H9 (cell line): ENCODE measurements around the gene FILIP1. TPM values are rescaled to one million over a fixed set of nuclear protein-coding genes. Genes with fewer than 3 reads are reported as not detected.
A peak's percentile ranks its signal among the peaks of the same experiment; 100 is the strongest.

Experiments used
- DNase-seq: peaks from one replicate; pipeline ENCODE4 v3.0.0-alpha.2; 2017
- H2AFZ ChIP-seq: one replicate; pipeline ENCODE4 v1.6.1; 2013; ENCODE audit warnings: mild to moderate bottlenecking, low read length, control low read depth, moderate library complexity
- H2AK5ac ChIP-seq: 2 replicates; pipeline ENCODE4 v1.6.1; 2013; ENCODE audit warnings: low read length, control low read depth, mixed read lengths; ENCODE audit not compliant: insufficient read length
- H2BK120ac ChIP-seq: one replicate; pipeline ENCODE4 v1.6.1; 2013; ENCODE audit warnings: low read depth, mild to moderate bottlenecking, low read length, control low read depth, inconsistent platforms; ENCODE audit not compliant: poor library complexity, severe bottlenecking
- H2BK12ac ChIP-seq: 2 replicates; pipeline ENCODE4 v1.6.1; 2013; ENCODE audit warnings: low read length, control low read depth, mixed read lengths, low read depth; ENCODE audit not compliant: insufficient read length
- H2BK15ac ChIP-seq: 2 replicates; pipeline ENCODE4 v1.6.1; 2013; ENCODE audit warnings: low read depth, low read length, control low read depth
- H2BK20ac ChIP-seq: one replicate; pipeline ENCODE4 v1.6.1; 2013; ENCODE audit warnings: low read depth, mild to moderate bottlenecking, low read length, control low read depth, inconsistent platforms; ENCODE audit not compliant: poor library complexity, severe bottlenecking
- H2BK5ac ChIP-seq: 2 replicates; pipeline ENCODE4 v1.6.1; 2013; ENCODE audit warnings: low read length, control low read depth, mixed read lengths; ENCODE audit not compliant: insufficient read length
- H3K14ac ChIP-seq: 2 replicates; pipeline ENCODE4 v1.6.1; 2013; ENCODE audit warnings: low read length, control low read depth; ENCODE audit not compliant: insufficient read depth
- H3K18ac ChIP-seq: 2 replicates; pipeline ENCODE4 v1.6.1; 2013; ENCODE audit warnings: low read depth, mild to moderate bottlenecking, mixed read lengths, low read length, control low read depth; ENCODE audit not compliant: insufficient read length
- H3K23ac ChIP-seq: 2 replicates; pipeline ENCODE4 v1.6.1; 2013; ENCODE audit warnings: low read length, control low read depth, mixed read lengths, low read depth; ENCODE audit not compliant: insufficient read length
- H3K23me2 ChIP-seq: 2 replicates; pipeline ENCODE4 v1.6.1; 2013; ENCODE audit warnings: low read depth, mild to moderate bottlenecking, mixed read lengths, low read length, control low read depth; ENCODE audit not compliant: insufficient read length, poor library complexity, severe bottlenecking
- H3K27ac ChIP-seq: 2 replicates; pipeline ENCODE4 v1.5.1; 2013; ENCODE audit warnings: low read length, control low read depth, mixed read lengths, low read depth; ENCODE audit not compliant: insufficient read length
- H3K27me3 ChIP-seq: 2 replicates; pipeline ENCODE4 v1.6.1; 2013; ENCODE audit warnings: low read length, control low read depth, inconsistent platforms; ENCODE audit not compliant: insufficient read depth
- H3K4ac ChIP-seq: 2 replicates; pipeline ENCODE4 v1.6.1; 2013; ENCODE audit warnings: low read depth, mild to moderate bottlenecking, control low read depth, inconsistent platforms, low read length, moderate library complexity
- H3K4me1 ChIP-seq: 2 replicates; pipeline ENCODE4 v1.6.1; 2013; ENCODE audit warnings: low read length, control low read depth, inconsistent platforms; ENCODE audit not compliant: insufficient read depth
- H3K4me2 ChIP-seq: 2 replicates; pipeline ENCODE4 v1.6.1; 2013; ENCODE audit warnings: low read length, control low read depth, mixed read lengths; ENCODE audit not compliant: insufficient read length, insufficient read depth
- H3K56ac ChIP-seq: 2 replicates; pipeline ENCODE4 v1.6.1; 2013; ENCODE audit warnings: low read depth, mild to moderate bottlenecking, mixed read lengths, low read length, control low read depth; ENCODE audit not compliant: insufficient read length
- H3K79me1 ChIP-seq: 2 replicates; pipeline ENCODE4 v1.6.1; 2013; ENCODE audit warnings: low read depth, mild to moderate bottlenecking, moderate library complexity, low read length, control low read depth, inconsistent platforms; ENCODE audit not compliant: insufficient read depth, poor library complexity, severe bottlenecking
- H3K79me2 ChIP-seq: 2 replicates; pipeline ENCODE4 v1.6.1; 2013; ENCODE audit warnings: low read length, control low read depth, inconsistent platforms; ENCODE audit not compliant: insufficient read depth
- H3K9ac ChIP-seq: 2 replicates; pipeline ENCODE4 v1.6.1; 2013; ENCODE audit warnings: low read length, control low read depth, mixed read lengths; ENCODE audit not compliant: insufficient read length; ENCODE audit errors: extremely low read depth
- H3K9me3 ChIP-seq: one replicate; pipeline ENCODE4 v1.6.1; 2013; ENCODE audit warnings: low read depth, low read length, inconsistent platforms; ENCODE audit not compliant: control insufficient read depth
- H3T11ph ChIP-seq: one replicate; pipeline ENCODE4 v1.6.1; 2013; ENCODE audit warnings: mild to moderate bottlenecking, low read length, control low read depth, inconsistent platforms
- H4K20me1 ChIP-seq: one replicate; pipeline ENCODE4 v1.6.1; 2013; ENCODE audit not compliant: control insufficient read depth, insufficient read length, insufficient read depth
- H4K5ac ChIP-seq: 2 replicates; pipeline ENCODE4 v1.6.1; 2013; ENCODE audit warnings: low read depth, mild to moderate bottlenecking, mixed read lengths, low read length, control low read depth; ENCODE audit not compliant: insufficient read length
- H4K8ac ChIP-seq: replicated peaks from 2 replicates; pipeline ENCODE4 v1.6.1; 2013; ENCODE audit warnings: low read length, control low read depth, mixed read lengths, low read depth; ENCODE audit not compliant: insufficient read length
- H4K91ac ChIP-seq: 2 replicates; pipeline ENCODE4 v1.6.1; 2013; ENCODE audit warnings: low read depth, mild to moderate bottlenecking, moderate library complexity, mixed read lengths, low read length, control low read depth; ENCODE audit not compliant: insufficient read length
- H3K27ac Mint-ChIP-seq, 3 experiments: 2 replicates in 2 of 3; 3 replicates in 1 of 3; pipeline ENCODE4 v1.8.0; 2020 to 2021; ENCODE audit warnings: mixed read lengths in 3 of 3, mild to moderate bottlenecking in 1 of 3, moderate library complexity in 1 of 3
- H3K27me3 Mint-ChIP-seq: 2 replicates; pipeline ENCODE4 v1.8.0; 2021; ENCODE audit warnings: low read depth, mild to moderate bottlenecking, moderate library complexity, mixed read lengths
- H3K36me3 Mint-ChIP-seq, 3 experiments: 2 replicates in 2 of 3; 3 replicates in 1 of 3; pipeline ENCODE4 v1.8.0; 2020 to 2021; ENCODE audit warnings: low read depth in 3 of 3, mixed read lengths in 3 of 3; ENCODE audit not compliant: insufficient read depth in 1 of 3
- H3K4me1 Mint-ChIP-seq, 2 experiments: 2 replicates each; pipeline ENCODE4 v1.8.0; 2020; ENCODE audit warnings: mixed read lengths in 2 of 2
- H3K4me3 Mint-ChIP-seq, 2 experiments: 2 replicates in 1 of 2; 3 replicates in 1 of 2; pipeline ENCODE4 v1.8.0; 2020 to 2021; ENCODE audit warnings: mild to moderate bottlenecking in 2 of 2, mixed read lengths in 2 of 2, moderate library complexity in 1 of 2
- H3K9me3 Mint-ChIP-seq, 2 experiments: 2 replicates in 1 of 2; 3 replicates in 1 of 2; pipeline ENCODE4 v1.8.0; 2020; ENCODE audit warnings: mild to moderate bottlenecking in 2 of 2, mixed read lengths in 2 of 2, moderate library complexity in 1 of 2
- CTCF ChIP-seq: fragments of 200-600 bp; sonication (generic); conservative IDR thresholded peaks from 3 replicates; pipeline ENCODE4 v1.8.0; 2021; ENCODE audit warnings: antibody characterized with exemption, mild to moderate bottlenecking
- WGBS: extraction: QIAGEN DNeasy Blood & Tissue Kit; methylation state at CpG from one replicate; pipeline ENCODE4 v1.1.7; 2013; ENCODE audit warnings: missing lambda C conversion rate, low lambda C conversion rate, mixed read lengths; ENCODE audit not compliant: insufficient read length; ENCODE audit errors: extremely low coverage; 5-methylcytosine and 5-hydroxymethylcytosine counted together
- total RNA-seq: library from RNA; stranded (reverse); gene quantifications from 2 replicates; pipeline ENCODE4 v1.2.1, GENCODE V29; 2021

The FILIP1 gene
- total RNA-seq, 1 experiment from 2014 or later = 10.5 TPM

GRCh38 chr6:75278474-75279077 lies 215.0 kb downstream of the FILIP1 start:
- peaks cover 19% of the 10 kb centered on the region; the same call in 1 of the 2 replicates for H3K4me1 ChIP-seq
- H3K4me3 Mint-ChIP-seq = no peak overlapping the region

More at GRCh38 chr6:75278474-75279077, 215.0 kb downstream of the FILIP1 start:
- no peak for TF ChIP-seq CTCF
- Histone ChIP-seq H2AK5ac (no peak overlapping the region), H3K56ac (no peak overlapping the region), H2BK20ac (no peak overlapping the region), H4K20me1 (no peaks in the 10 kb centered on the region), H3K4ac (no peak overlapping the region), H3K79me2 (peaks cover 37% of the 10 kb centered on the region; the same call in 1 of the 2 replicates), H3K9ac (no peak overlapping the region), H2BK12ac (no peak overlapping the region), H3K18ac (no peak overlapping the region), H3K23ac (no peak overlapping the region), H3K79me1 (peaks cover 7% of the 10 kb centered on the region), H2BK15ac (no peak overlapping the region), H4K91ac (no peak overlapping the region), H2AFZ (no peak overlapping the region), H3T11ph (no peak overlapping the region), H3K27me3 (no peaks in the 10 kb centered on the region), H3K23me2 (no peaks in the 10 kb centered on the region), H4K5ac (no peak overlapping the region), H4K8ac (no peak overlapping the region), H2BK5ac (no peak overlapping the region), H3K4me2 (no peak overlapping the region), H2BK120ac (no peak overlapping the region), H3K9me3 (no peaks in the 10 kb centered on the region), H3K27ac (peak overlapping the region; percentile 42), H3K14ac (no peak overlapping the region)
- H3K4me1 Mint-ChIP-seq = peaks cover 65% of the 10 kb centered on the region in 2 experiments
- no CpG with 5 or more reads among the region's 4 CpGs for WGBS
- peak overlapping the region in 1 of 3 experiments; percentile 2; a peak in 3 of 7 replicates for H3K27ac Mint-ChIP-seq
- no peaks in the 10 kb centered on the region for H3K9me3 Mint-ChIP-seq
- H3K36me3 Mint-ChIP-seq = peaks cover 12 to 31% (median 20%) of the 10 kb centered on the region in 3 experiments; a peak in 6 of 7 replicates
- H3K27me3 Mint-ChIP-seq = no peaks in the 10 kb centered on the region
- DNase-seq = no peak
